Testis (tissue), 2 donors: Measurements from ENCODE around the gene NCAPD3.

ENCODE experiments used
- CTCF ChIP-seq, 3 experiments: fragments of 450-650 bp in 2 of 3; fragments of 200-600 bp in 1 of 3; sonication (generic) in 1 of 3; IDR thresholded peaks; one replicate each; pipeline ENCODE4 v1.5.1; 2016 to 2019; ENCODE audit warnings: antibody characterized with exemption in 3 of 3, mild to moderate bottlenecking in 2 of 3, moderate library complexity in 1 of 3
- POLR2A ChIP-seq: fragments of 450-650 bp; IDR thresholded peaks from one replicate; pipeline ENCODE4 v1.6.1; 2017; ENCODE audit warnings: antibody characterized with exemption, mild to moderate bottlenecking, moderate library complexity

- TF ChIP-seq CTCF (IDR thresholded peaks at IDR 0.05), result no peak
- TF ChIP-seq POLR2A, result no peak
Observed at GRCh38 chr11:134272381-134273316, 48.9 kb upstream of the NCAPD3 start.
